Calu3 (cell line): ENCODE results near the gene YPEL3. TPM values are rescaled to one million over a fixed set of nuclear protein-coding genes. Genes with fewer than 3 reads are reported as not detected.

Experiments
- BruUV-seq: library from RNA; stranded (reverse); fragments of 400-500 nt; replicated peaks from 2 replicates; lab custom pipeline; 2021; lab: Mats Ljungman, UMichigan
- CTCF ChIA-PET: fragments of 300-600 bp; sonication (Branson Sonifier 250); formaldehyde crosslinking; loops from one replicate; lab custom pipeline; 2022; ENCODE audit warnings: antibody characterized with exemption; lab: Charles Lee
- DNase-seq: peaks from one replicate; pipeline ENCODE4 v3.0.0; 2022
- H3K27ac Mint-ChIP-seq: one replicate; pipeline ENCODE4 v1.8.0; 2022; ENCODE audit warnings: mixed read lengths; ENCODE audit not compliant: unreplicated experiment
- H3K27me3 Mint-ChIP-seq: one replicate; pipeline ENCODE4 v1.8.0; 2022; ENCODE audit warnings: mixed read lengths; ENCODE audit not compliant: unreplicated experiment
- H3K36me3 Mint-ChIP-seq: one replicate; pipeline ENCODE4 v1.8.0; 2022; ENCODE audit warnings: mild to moderate bottlenecking, moderate library complexity, mixed read lengths; ENCODE audit not compliant: insufficient read depth, unreplicated experiment
- H3K4me1 Mint-ChIP-seq: one replicate; pipeline ENCODE4 v1.8.0; 2022; ENCODE audit warnings: mild to moderate bottlenecking, low read depth, mixed read lengths; ENCODE audit not compliant: unreplicated experiment
- H3K4me3 Mint-ChIP-seq: one replicate; pipeline ENCODE4 v1.8.0; 2022; ENCODE audit warnings: mild to moderate bottlenecking, low read depth, moderate library complexity, mixed read lengths; ENCODE audit not compliant: unreplicated experiment
- H3K9me3 Mint-ChIP-seq: one replicate; pipeline ENCODE4 v1.8.0; 2022; ENCODE audit warnings: low read depth, mixed read lengths; ENCODE audit not compliant: unreplicated experiment
- CTCF ChIP-seq: fragments of 200-600 bp; IDR thresholded peaks from one replicate; pipeline ENCODE4 v1.8.0; 2022; ENCODE audit warnings: antibody characterized with exemption; ENCODE audit not compliant: unreplicated experiment
- intact Hi-C: fragments of 100-400 bp; cut with micrococcal nuclease; formaldehyde crosslinking; loops from one replicate; pipeline ENCODE4 v1.10.0; 2022; ENCODE audit not compliant: unreplicated experiment
- total RNA-seq: library from RNA; stranded (reverse); gene quantifications from 2 replicates; pipeline ENCODE4 v1.2.3, GENCODE V29; 2022

YPEL3 gene
- total RNA-seq, 1 experiment from 2014 or later, result 21.1 TPM

GRCh38 chr16:30113711-30114333 lies 17.8 kb upstream of the YPEL3 start:
- intact Hi-C loops, result no loop called here
- H3K9me3 Mint-ChIP-seq, result no peaks in the 10 kb centered on the region
- DNase-seq, result no peak
- no TSS peak for BruUV-seq
- peaks cover 25% of the 10 kb centered on the region for H3K36me3 Mint-ChIP-seq
- no peak for TF ChIP-seq CTCF
- no peak overlapping the region for H3K4me3 Mint-ChIP-seq
- peak overlapping the region; percentile 64 for H3K27ac Mint-ChIP-seq
- H3K27me3 Mint-ChIP-seq, result no peaks in the 10 kb centered on the region
- CTCF ChIA-PET, result interaction anchor here (2.5 kb wide), 1 partner anchor 22 kb away, joined by 12 read pairs; the partner anchor contains the start of gene TBX6
- peaks cover 32% of the 10 kb centered on the region for H3K4me1 Mint-ChIP-seq

GRCh38 chr16:30113031-30113710 lies 17.2 kb upstream of the YPEL3 start, which contains the start of gene GDPD3:
Gene GDPD3 (minus strand): TSS chr16:30113537. CDS start chr16:30113478, 59 bp downstream.
- Mint-ChIP-seq H3K4me3 (peak within 1 kb of the TSS; percentile 34), H3K27me3 (no peaks in the 10 kb centered on the region), H3K36me3 (peaks cover 25% of the 10 kb centered on the region), H3K27ac (peak within 1 kb of the TSS; percentile 64), H3K9me3 (no peaks in the 10 kb centered on the region), H3K4me1 (peaks cover 32% of the 10 kb centered on the region)
- TF ChIP-seq CTCF, result no peak
- CTCF ChIA-PET, result interaction anchor here (0.8 to 2.5 kb wide), 4 partner anchors 8 to 23 kb away, joined by 4 to 12 read pairs (median 5); partner anchors contain the start of gene TBX6
- peak; percentile 74 for DNase-seq
- intact Hi-C loops, result no loop called here
- BruUV-seq, result no TSS peak

GRCh38 chr16:30112197-30113030 lies 16.4 kb upstream of the YPEL3 start:
- H3K36me3 Mint-ChIP-seq, result peaks cover 25% of the 10 kb centered on the region
- BruUV-seq, result no TSS peak
- CTCF ChIA-PET, result interaction anchor here (0.8 to 2.5 kb wide), 5 partner anchors 9 to 47 kb away, joined by 4 to 12 read pairs (median 4); partner anchors contain the start of genes ALDOA and TBX6
- peak overlapping the region; percentile 64 for H3K27ac Mint-ChIP-seq
- peak overlapping the region; percentile 34 for H3K4me3 Mint-ChIP-seq
- TF ChIP-seq CTCF, result peak; percentile 92
- DNase-seq, result peak; percentile 75
- no peaks in the 10 kb centered on the region for H3K9me3 Mint-ChIP-seq
- H3K4me1 Mint-ChIP-seq, result peaks cover 32% of the 10 kb centered on the region
- intact Hi-C loops, result no loop called here
- no peaks in the 10 kb centered on the region for H3K27me3 Mint-ChIP-seq

GRCh38 chr16:30110661-30111060 lies 14.6 kb upstream of the YPEL3 start:
- peaks cover 22% of the 10 kb centered on the region for H3K36me3 Mint-ChIP-seq
- no peak for DNase-seq
- H3K4me1 Mint-ChIP-seq, result peaks cover 31% of the 10 kb centered on the region
- intact Hi-C loops, result no loop called here
- no TSS peak for BruUV-seq
- CTCF ChIA-PET, result no interaction called here
- no peak overlapping the region for H3K27ac Mint-ChIP-seq
- no peaks in the 10 kb centered on the region for H3K9me3 Mint-ChIP-seq
- H3K27me3 Mint-ChIP-seq, result no peaks in the 10 kb centered on the region
- H3K4me3 Mint-ChIP-seq, result no peak overlapping the region
- TF ChIP-seq CTCF, result no peak
